Ishikawa (cell line): ENCODE data around the gene NACA.

Source experiments
- CEBPB ChIP-seq: IDR thresholded peaks from 2 replicates; pipeline ENCODE4 v1.6.1; 2012
- CREB1 ChIP-seq: IDR thresholded peaks from 2 replicates; pipeline ENCODE4 v1.6.1; 2012; ENCODE audit warnings: low read depth
- EGR1 ChIP-seq: IDR thresholded peaks from 2 replicates; pipeline ENCODE4 v1.6.1; 2012
- EP300 ChIP-seq: IDR thresholded peaks from 2 replicates; pipeline ENCODE4 v1.6.1; 2012; ENCODE audit warnings: borderline replicate concordance
- MAX ChIP-seq: IDR thresholded peaks from 2 replicates; pipeline ENCODE4 v1.6.1; 2012
- RAD21 ChIP-seq: IDR thresholded peaks from 2 replicates; pipeline ENCODE4 v1.6.1; 2012; ENCODE audit warnings: low read depth
- REST ChIP-seq: IDR thresholded peaks from 2 replicates; pipeline ENCODE4 v1.6.1; 2012; ENCODE audit warnings: low read depth, mild to moderate bottlenecking
- TAF1 ChIP-seq: IDR thresholded peaks from 2 replicates; pipeline ENCODE4 v1.6.1; 2012; ENCODE audit warnings: low read depth, mild to moderate bottlenecking
- TEAD4 ChIP-seq: IDR thresholded peaks from 2 replicates; pipeline ENCODE4 v1.6.1; 2012
- YY1 ChIP-seq: IDR thresholded peaks from 2 replicates; pipeline ENCODE4 v1.6.1; 2012; ENCODE audit warnings: low read depth

GRCh38 chr12:56695327-56696101 is 29.6 kb downstream of the NACA start:
- no peak for TF ChIP-seq TAF1
- no peak for TF ChIP-seq MAX
- TF ChIP-seq CREB1: no peak
- TF ChIP-seq TEAD4: no peak
- no peak for TF ChIP-seq EGR1
- no peak for TF ChIP-seq EP300
- TF ChIP-seq REST: no peak
- TF ChIP-seq CEBPB: no peak
- no peak for TF ChIP-seq YY1
- no peak for TF ChIP-seq RAD21
